ENCODE data around the gene PSMD6. TPM values are rescaled to one million over a fixed set of nuclear protein-coding genes. Genes with fewer than 3 reads are reported as not detected.

Gene PSMD6
- total RNA-seq, 4 donors from 2014 or later = 47.4 to 64.5 (median 58.9) TPM

DNA sequence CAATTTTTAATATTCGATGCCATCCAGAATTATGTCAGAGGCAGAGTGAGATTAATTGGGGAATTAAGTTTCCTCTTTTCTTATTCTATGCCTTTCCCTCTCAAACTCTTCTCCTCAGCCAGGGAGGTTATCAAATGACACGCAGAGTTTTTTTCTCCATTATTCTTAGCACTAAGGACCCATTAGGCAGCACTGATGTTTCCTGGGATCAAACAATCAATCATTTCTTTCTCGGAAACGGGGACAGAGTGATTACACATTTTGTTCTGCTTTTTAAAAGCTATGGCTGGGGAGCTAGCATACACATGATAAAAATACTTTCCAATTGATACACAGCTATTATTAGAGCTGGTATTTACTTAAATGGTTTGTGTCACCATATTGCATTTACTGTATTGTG is 35.3 kb upstream of the PSMD6 start:
- H3K4me1 ChIP-seq = peaks cover 0 to 11% (median 5%) of the 10 kb centered on the region in 4 donors

DNA sequence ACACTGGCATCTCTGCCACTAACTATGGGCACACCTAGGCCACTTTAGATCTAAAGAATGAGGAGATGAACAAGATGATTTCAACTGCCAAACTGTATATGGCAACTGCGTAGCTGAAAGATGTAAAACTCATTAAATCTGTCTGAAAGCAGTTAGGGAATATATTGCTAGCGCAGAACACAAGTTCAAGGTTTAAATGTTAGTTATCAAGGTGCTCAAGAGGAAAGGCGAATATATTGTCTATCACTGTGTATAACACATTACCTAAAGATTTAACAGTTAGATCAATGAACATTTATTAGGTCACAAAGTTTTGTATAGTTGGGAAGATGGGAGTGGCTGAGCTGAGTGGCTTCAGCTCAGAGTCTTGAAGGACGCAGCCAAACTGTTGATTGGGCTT is 33.9 kb upstream of the PSMD6 start:
- Histone ChIP-seq H3K27me3 (no peaks in the 10 kb centered on the region), H3K9me3 (no peaks in the 10 kb centered on the region), H3K4me3 (no peak overlapping the region), H3K27ac (no peak overlapping the region), H3K4me1 (peaks cover 0 to 14% (median 5%) of the 10 kb centered on the region in 4 donors), H3K36me3 (no peaks in the 10 kb centered on the region)
- 94% methylated on average over 4 of the region's 4 CpGs for WGBS, 2 donors
- no peak for TF ChIP-seq EP300 (IDR thresholded peaks at IDR 0.05)
- no peak for TF ChIP-seq POLR2A (IDR thresholded peaks at IDR 0.05)
- TF ChIP-seq, protein P1, sequence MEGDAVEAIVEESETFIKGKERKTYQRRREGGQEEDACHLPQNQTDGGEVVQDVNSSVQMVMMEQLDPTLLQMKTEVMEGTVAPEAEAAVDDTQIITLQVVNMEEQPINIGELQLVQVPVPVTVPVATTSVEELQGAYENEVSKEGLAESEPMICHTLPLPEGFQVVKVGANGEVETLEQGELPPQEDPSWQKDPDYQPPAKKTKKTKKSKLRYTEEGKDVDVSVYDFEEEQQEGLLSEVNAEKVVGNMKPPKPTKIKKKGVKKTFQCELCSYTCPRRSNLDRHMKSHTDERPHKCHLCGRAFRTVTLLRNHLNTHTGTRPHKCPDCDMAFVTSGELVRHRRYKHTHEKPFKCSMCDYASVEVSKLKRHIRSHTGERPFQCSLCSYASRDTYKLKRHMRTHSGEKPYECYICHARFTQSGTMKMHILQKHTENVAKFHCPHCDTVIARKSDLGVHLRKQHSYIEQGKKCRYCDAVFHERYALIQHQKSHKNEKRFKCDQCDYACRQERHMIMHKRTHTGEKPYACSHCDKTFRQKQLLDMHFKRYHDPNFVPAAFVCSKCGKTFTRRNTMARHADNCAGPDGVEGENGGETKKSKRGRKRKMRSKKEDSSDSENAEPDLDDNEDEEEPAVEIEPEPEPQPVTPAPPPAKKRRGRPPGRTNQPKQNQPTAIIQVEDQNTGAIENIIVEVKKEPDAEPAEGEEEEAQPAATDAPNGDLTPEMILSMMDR (IDR thresholded peaks at IDR 0.05) = no peak
- no peak for DNase-seq (ENCODE audit: low spot score in 2 of 2)

More for the DNA sequence above, 35.3 kb upstream of the PSMD6 start:
- Histone ChIP-seq H3K36me3 (no peaks in the 10 kb centered on the region), H3K4me3 (no peak overlapping the region), H3K9me3 (no peaks in the 10 kb centered on the region), H3K27ac (no peak overlapping the region), H3K27me3 (no peaks in the 10 kb centered on the region)
- 26 to 40% methylated on average over 4 of the region's 4 CpGs for WGBS, 2 donors
- TF ChIP-seq, protein P1 (IDR thresholded peaks at IDR 0.05) = no peak
- no peak for TF ChIP-seq POLR2A (IDR thresholded peaks at IDR 0.05)
- TF ChIP-seq EP300 (IDR thresholded peaks at IDR 0.05) = no peak
- no peak for DNase-seq (ENCODE audit: low spot score in 2 of 2)

DNA sequence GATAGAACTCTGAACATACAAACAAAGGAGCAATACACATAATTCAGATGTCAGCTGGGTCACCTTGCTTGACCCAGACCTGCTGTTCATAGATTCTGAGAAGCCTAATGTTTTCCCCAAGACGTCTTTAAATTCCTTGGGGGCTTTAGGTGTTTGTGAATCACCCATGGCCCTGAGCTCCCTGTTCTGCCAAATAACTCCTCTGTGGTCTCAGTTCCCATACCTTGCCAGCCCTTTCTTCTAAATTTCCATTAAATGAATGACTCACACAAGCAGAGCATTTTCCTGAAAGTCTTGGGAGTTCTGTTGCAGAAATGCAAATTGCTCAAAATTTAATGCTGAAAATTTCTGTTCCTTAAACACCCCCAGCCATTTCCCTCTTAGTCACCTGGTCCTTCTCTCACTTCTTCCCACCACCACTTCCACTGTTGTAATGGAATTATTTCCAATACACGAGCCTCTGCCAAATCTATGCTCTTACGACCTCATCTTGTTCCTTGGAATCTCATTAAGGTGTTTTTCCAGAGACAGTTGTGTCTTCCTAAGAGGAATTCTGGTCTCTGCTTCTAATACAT is 33.4 kb upstream of the PSMD6 start:
- 62 to 65% methylated on average over 3 of the region's 3 CpGs for WGBS, 2 donors
- no peak for DNase-seq (ENCODE audit: low spot score in 2 of 2)
- TF ChIP-seq POLR2A (IDR thresholded peaks at IDR 0.05) = no peak

DNA sequence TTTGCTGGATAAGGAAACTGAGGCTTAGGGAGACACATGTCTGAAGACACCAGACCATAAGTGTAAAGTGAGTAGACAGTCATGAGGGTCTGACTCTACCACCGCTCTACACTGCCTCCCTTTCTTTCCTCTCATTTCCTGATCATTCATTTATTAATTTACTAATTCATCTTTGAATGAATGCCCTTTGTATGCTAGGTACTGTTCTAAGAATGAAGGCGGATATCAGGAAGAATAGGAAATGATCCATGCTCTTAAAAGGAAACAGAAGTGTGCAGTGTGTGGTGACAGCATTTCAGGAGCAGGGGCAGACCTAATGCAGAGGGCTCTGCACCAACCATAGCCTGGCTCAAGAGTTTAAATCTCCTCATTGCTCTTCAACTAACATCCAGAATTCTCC is 31.8 kb upstream of the PSMD6 start:
- Histone ChIP-seq H3K27ac (no peak overlapping the region), H3K9me3 (no peaks in the 10 kb centered on the region), H3K27me3 (no peaks in the 10 kb centered on the region), H3K4me1 (peaks cover 0 to 14% (median 5%) of the 10 kb centered on the region in 4 donors), H3K4me3 (no peak overlapping the region), H3K36me3 (no peaks in the 10 kb centered on the region)
- DNase-seq (ENCODE audit: low spot score in 2 of 2) = no peak
- WGBS, 2 donors = 74 to 75% methylated on average over 2 of the region's 2 CpGs
- TF ChIP-seq POLR2A (IDR thresholded peaks at IDR 0.05) (no peak), EP300 (IDR thresholded peaks at IDR 0.05) (no peak)
- TF ChIP-seq, protein P1 (IDR thresholded peaks at IDR 0.05) = no peak

More for the DNA sequence above, 33.4 kb upstream of the PSMD6 start:
- Histone ChIP-seq H3K4me1 (peaks cover 0 to 14% (median 5%) of the 10 kb centered on the region in 4 donors), H3K36me3 (no peaks in the 10 kb centered on the region), H3K27me3 (no peaks in the 10 kb centered on the region), H3K4me3 (no peak overlapping the region), H3K9me3 (no peaks in the 10 kb centered on the region), H3K27ac (no peak overlapping the region)

DNA sequence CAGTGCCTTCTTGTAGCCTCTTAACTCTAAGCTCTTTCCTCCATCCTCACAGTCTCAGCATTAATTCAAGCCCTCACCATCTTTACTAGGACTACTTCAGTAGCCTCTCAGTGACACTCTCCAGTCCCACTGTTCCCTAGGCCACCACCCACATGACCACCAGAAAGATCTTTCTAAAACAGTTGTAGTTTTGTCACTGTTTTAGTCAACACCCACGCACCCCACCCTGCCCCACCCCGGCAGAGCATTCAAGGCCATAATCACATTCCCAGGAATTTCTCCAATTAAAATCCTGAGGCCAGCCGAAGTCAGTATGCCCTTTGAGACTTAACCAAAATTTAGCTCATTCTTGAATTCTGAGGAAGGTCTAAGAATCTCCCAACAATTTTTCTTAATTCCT is 31.2 kb upstream of the PSMD6 start:
- DNase-seq (ENCODE audit: low spot score in 2 of 2) = no peak
- no peak for TF ChIP-seq EP300 (IDR thresholded peaks at IDR 0.05)
- TF ChIP-seq, protein P1 (IDR thresholded peaks at IDR 0.05) = no peak
- no peak for TF ChIP-seq POLR2A (IDR thresholded peaks at IDR 0.05)
- H3K27me3 ChIP-seq = no peaks in the 10 kb centered on the region
- H3K4me1 ChIP-seq = peaks cover 0 to 14% (median 4%) of the 10 kb centered on the region in 4 donors
- 28 to 31% methylated on average over 3 of the region's 3 CpGs for WGBS, 2 donors
- no peaks in the 10 kb centered on the region for H3K9me3 ChIP-seq
- no peak overlapping the region for H3K4me3 ChIP-seq
- no peak overlapping the region for H3K27ac ChIP-seq
- H3K36me3 ChIP-seq = no peaks in the 10 kb centered on the region
